Hepatocyte (in vitro differentiated cells): Measurements from ENCODE around the gene SPAG6. TPM values are rescaled to one million over a fixed set of nuclear protein-coding genes. Genes with fewer than 3 reads are reported as not detected.

Source experiments
- DNase-seq: peaks from one replicate; pipeline ENCODE4 v3.0.0-alpha.2; 2016; ENCODE audit warnings: low spot score
- H2AFZ ChIP-seq: fragments of 200-600 bp; sonication (generic); 2 replicates; pipeline ENCODE4 v1.6.0; 2016; ENCODE audit warnings: antibody characterized with exemption, mild to moderate bottlenecking
- H3K27ac ChIP-seq: fragments of 200-600 bp; sonication (generic); 2 replicates; pipeline ENCODE4 v1.5.1; 2016; ENCODE audit warnings: mild to moderate bottlenecking
- H3K27me3 ChIP-seq: fragments of 200-600 bp; sonication (generic); 2 replicates; pipeline ENCODE4 v1.6.1; 2016
- H3K36me3 ChIP-seq: fragments of 200-600 bp; sonication (generic); replicated peaks from 2 replicates; pipeline ENCODE4 v1.5.1; 2016; ENCODE audit warnings: low read depth; ENCODE audit not compliant: insufficient read depth
- H3K4me1 ChIP-seq: fragments of 200-600 bp; sonication (generic); 2 replicates; pipeline ENCODE4 v1.5.1; 2016; ENCODE audit warnings: mild to moderate bottlenecking, moderate library complexity; ENCODE audit not compliant: insufficient read depth
- H3K4me2 ChIP-seq: fragments of 200-600 bp; sonication (generic); 2 replicates; pipeline ENCODE4 v1.6.0; 2016
- H3K4me3 ChIP-seq: fragments of 200-600 bp; sonication (generic); 2 replicates; pipeline ENCODE4 v1.5.1; 2016; ENCODE audit warnings: mild to moderate bottlenecking
- H3K79me2 ChIP-seq: fragments of 200-600 bp; sonication (generic); 2 replicates; pipeline ENCODE4 v1.6.0; 2017; ENCODE audit warnings: mild to moderate bottlenecking
- H3K9me2 ChIP-seq: fragments of 200-600 bp; sonication (generic); replicated peaks from 2 replicates; pipeline ENCODE4 v1.6.0; 2017; ENCODE audit warnings: mild to moderate bottlenecking; ENCODE audit not compliant: insufficient read depth
- H3K9me3 ChIP-seq: fragments of 200-600 bp; sonication (generic); 2 replicates; pipeline ENCODE4 v1.5.1; 2016; ENCODE audit warnings: low read depth, mild to moderate bottlenecking
- H4K20me1 ChIP-seq: fragments of 200-600 bp; sonication (generic); 2 replicates; pipeline ENCODE4 v1.6.0; 2016; ENCODE audit warnings: mild to moderate bottlenecking; ENCODE audit not compliant: insufficient read depth, poor library complexity, severe bottlenecking
- CTCF ChIP-seq: fragments of 200-600 bp; sonication (generic); IDR thresholded peaks from 2 replicates; pipeline ENCODE4 v1.5.1; 2016; ENCODE audit warnings: antibody characterized with exemption, mild to moderate bottlenecking; ENCODE audit not compliant: poor library complexity
- EZH2 ChIP-seq: fragments of 200-600 bp; sonication (generic); IDR thresholded peaks from 2 replicates; pipeline ENCODE4 v1.6.1; 2016; ENCODE audit warnings: antibody characterized with exemption, mild to moderate bottlenecking, borderline replicate concordance
- EZH2phosphoT487 ChIP-seq: fragments of 200-600 bp; sonication (generic); IDR thresholded peaks from one replicate; pipeline ENCODE4 v1.6.1; 2018; ENCODE audit warnings: antibody characterized with exemption, mild to moderate bottlenecking, low read depth, moderate library complexity; ENCODE audit not compliant: unreplicated experiment, severe bottlenecking
- WGBS: methylation state at CpG from one replicate; pipeline ENCODE4 v1.1.6; 2016; ENCODE audit warnings: low lambda C conversion rate; ENCODE audit errors: missing lambda C conversion rate; 5-methylcytosine and 5-hydroxymethylcytosine counted together
- polyA plus RNA-seq: library from polyadenylated mRNA; unstranded; fragments of >200 nt; fragmentation: Nextera tagmentation; extraction: Ambion mirVana; gene quantifications from 2 replicates; pipeline ENCODE4 v1.2.1, GENCODE V29; 2016
- total RNA-seq: library from RNA; depleted of rRNA; stranded (reverse); fragments of >200 nt; gene quantifications from 2 replicates; pipeline ENCODE4 v1.2.3, GENCODE V29; 2014

The SPAG6 gene
- total and polyA plus RNA-seq, 2 experiments from 2014 or later, result 0.17 TPM; not detected in 1

GRCh38 chr10:22429981-22430421 is 84.7 kb downstream of the SPAG6 start:
- H2AFZ ChIP-seq, result no peak overlapping the region

DNA sequence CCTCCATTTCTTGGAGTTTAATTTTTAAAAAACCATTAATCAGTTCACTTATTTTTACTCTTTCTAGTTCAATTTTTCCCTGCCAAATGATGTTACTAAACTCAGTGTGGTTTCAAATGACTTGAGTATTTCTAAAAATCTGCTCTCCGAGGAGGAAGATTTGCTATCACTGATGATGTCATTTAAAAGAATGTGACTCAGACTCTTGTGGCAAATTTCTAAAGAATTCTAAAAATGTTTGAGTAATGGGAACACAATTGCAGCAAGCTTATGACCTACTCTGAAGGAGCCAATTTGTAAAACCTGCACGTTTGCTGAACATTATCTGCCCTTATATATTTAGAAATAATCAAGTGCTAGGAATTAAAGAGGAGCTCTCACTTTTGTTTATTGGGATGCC is 88.6 kb downstream of the SPAG6 start:
- Histone ChIP-seq H3K4me2 (no peak overlapping the region), H3K36me3 (no peaks in the 10 kb centered on the region), H2AFZ (no peak overlapping the region), H3K4me1 (peaks cover 34% of the 10 kb centered on the region), H3K9me2 (no peaks in the 10 kb centered on the region), H3K9me3 (no peaks in the 10 kb centered on the region), H4K20me1 (no peaks in the 10 kb centered on the region), H3K79me2 (peaks cover 11% of the 10 kb centered on the region), H3K27me3 (no peaks in the 10 kb centered on the region), H3K4me3 (no peak overlapping the region), H3K27ac (peak overlapping the region; percentile 10)
- TF ChIP-seq EZH2 (no peak), EZH2phosphoT487 (no peak), CTCF (no peak)
- DNase-seq, result peak; percentile 28
- WGBS, result 27% methylated on average over 2 of the region's 2 CpGs

More at GRCh38 chr10:22429981-22430421, 84.7 kb downstream of the SPAG6 start:
- Histone ChIP-seq H3K4me3 (no peak overlapping the region), H3K79me2 (no peaks in the 10 kb centered on the region), H3K27me3 (no peaks in the 10 kb centered on the region), H3K9me3 (no peaks in the 10 kb centered on the region), H3K36me3 (no peaks in the 10 kb centered on the region), H3K9me2 (no peaks in the 10 kb centered on the region), H3K4me1 (peaks cover 41% of the 10 kb centered on the region), H3K4me2 (peak overlapping the region; percentile 39), H3K27ac (peak overlapping the region; percentile 42), H4K20me1 (no peaks in the 10 kb centered on the region)
- WGBS, result 37% methylated on average over 8 of the region's 8 CpGs
- DNase-seq, result no peak
- TF ChIP-seq EZH2 (no peak), EZH2phosphoT487 (no peak), CTCF (no peak)

DNA sequence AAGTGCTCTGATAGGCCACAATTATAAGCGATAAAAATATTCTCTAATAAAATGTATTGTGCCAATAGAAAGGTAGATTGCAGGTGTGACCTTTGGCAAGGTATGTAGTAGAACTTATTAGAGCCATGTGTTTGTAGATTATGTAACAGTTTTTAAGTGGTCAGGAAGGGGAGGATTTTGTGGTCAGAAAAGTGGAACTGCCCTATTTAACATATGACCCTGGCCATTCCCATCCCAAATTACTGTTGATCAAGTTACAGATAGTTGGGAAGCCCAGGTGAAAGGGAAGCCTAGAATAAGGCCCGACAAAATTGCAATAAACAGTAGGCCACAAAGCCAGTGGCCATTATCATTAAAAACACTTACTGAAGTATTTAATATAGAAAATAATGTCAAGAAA is 89.2 kb downstream of the SPAG6 start:
- H3K79me2 ChIP-seq, result peaks cover 16% of the 10 kb centered on the region
- H2AFZ ChIP-seq, result no peak overlapping the region
- H3K4me2 ChIP-seq, result no peak overlapping the region
- H3K9me3 ChIP-seq, result no peaks in the 10 kb centered on the region
- no peak for DNase-seq
- H3K4me1 ChIP-seq, result peaks cover 28% of the 10 kb centered on the region
- H3K4me3 ChIP-seq, result no peak overlapping the region
- no peaks in the 10 kb centered on the region for H3K9me2 ChIP-seq
- peak overlapping the region; percentile 10 for H3K27ac ChIP-seq
- no peaks in the 10 kb centered on the region for H4K20me1 ChIP-seq
- WGBS, result 86% methylated on average over 2 of the region's 2 CpGs
- H3K36me3 ChIP-seq, result no peaks in the 10 kb centered on the region
- H3K27me3 ChIP-seq, result no peaks in the 10 kb centered on the region
- no peak for TF ChIP-seq CTCF
- no peak for TF ChIP-seq EZH2phosphoT487
- no peak for TF ChIP-seq EZH2

- TF ChIP-seq CTCF (no peak), EZH2phosphoT487 (no peak), EZH2 (no peak)
- peak overlapping the region; percentile 82 for H3K4me2 ChIP-seq
Measured at GRCh38 chr10:22435650-22436049, 90.4 kb downstream of the SPAG6 start.

More at GRCh38 chr10:22435650-22436049, 90.4 kb downstream of the SPAG6 start:
- Histone ChIP-seq H3K27me3 (no peaks in the 10 kb centered on the region), H3K4me3 (no peak overlapping the region), H3K9me3 (no peaks in the 10 kb centered on the region), H3K4me1 (peaks cover 18% of the 10 kb centered on the region), H2AFZ (no peak overlapping the region), H3K9me2 (no peaks in the 10 kb centered on the region), H4K20me1 (no peaks in the 10 kb centered on the region), H3K27ac (no peak overlapping the region), H3K79me2 (peaks cover 21% of the 10 kb centered on the region), H3K36me3 (no peaks in the 10 kb centered on the region)
- 96% methylated on average over 10 of the region's 10 CpGs for WGBS
- DNase-seq, result no peak
